SW 1271 (cell line): Measurements from ENCODE around the gene YY1AP1.
A peak's percentile ranks its signal among the peaks of the same experiment; 100 is the strongest.
"Not testable (repeated sequence)": the region's sequence is repeated elsewhere in the genome, so short reads cannot be mapped to it uniquely, and the experiment has no call there.

Source experiments
- DNase-seq, 2 experiments: peaks; one replicate each; lab custom pipeline; 2025; lab: John Stamatoyannopoulos, UW

The YY1AP1 gene

DNA sequence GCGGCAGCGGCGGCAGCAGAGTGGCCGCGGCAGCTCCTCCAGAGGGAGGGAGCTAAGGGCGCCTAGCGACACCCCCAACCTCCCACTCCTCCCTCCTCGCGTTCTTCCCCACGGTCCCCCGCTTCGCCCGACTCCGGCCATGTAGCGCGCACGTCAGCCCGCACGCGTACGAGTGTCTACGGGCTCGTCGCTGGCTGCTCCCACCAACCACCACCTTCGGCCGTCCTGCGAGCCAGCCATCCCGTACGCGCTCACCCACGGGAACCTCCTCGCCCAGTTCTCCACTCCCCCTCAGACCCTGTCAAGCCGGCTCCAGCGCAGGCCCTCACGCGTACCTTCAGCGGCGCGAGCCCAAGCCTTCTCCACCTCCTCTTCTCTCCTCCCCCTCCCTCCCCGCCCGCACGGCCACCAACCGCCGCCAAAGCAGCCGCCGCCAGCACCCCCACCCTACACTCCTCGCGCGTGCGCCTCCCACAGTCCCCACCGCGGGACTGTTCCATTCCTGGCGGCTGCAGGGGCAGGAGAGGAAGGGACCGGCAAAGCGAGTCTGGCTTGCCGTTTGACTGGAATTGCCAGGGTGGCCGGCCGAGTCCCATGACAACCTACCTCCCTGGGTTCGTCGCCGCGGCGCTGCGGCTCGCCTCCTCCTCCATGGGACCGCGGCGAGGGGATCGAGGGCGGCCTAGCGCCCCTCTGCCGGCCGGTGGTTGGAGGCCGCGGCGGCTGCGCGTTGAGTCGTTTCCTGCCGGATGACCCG, at the start of gene YY1AP1:
YY1AP1 (minus strand) TSS at position 451 of the 757 bp plus-strand sequence. CDS start 8,338 bp downstream, outside the sequence.
- peak; percentile 54 to 69 for DNase-seq

DNA sequence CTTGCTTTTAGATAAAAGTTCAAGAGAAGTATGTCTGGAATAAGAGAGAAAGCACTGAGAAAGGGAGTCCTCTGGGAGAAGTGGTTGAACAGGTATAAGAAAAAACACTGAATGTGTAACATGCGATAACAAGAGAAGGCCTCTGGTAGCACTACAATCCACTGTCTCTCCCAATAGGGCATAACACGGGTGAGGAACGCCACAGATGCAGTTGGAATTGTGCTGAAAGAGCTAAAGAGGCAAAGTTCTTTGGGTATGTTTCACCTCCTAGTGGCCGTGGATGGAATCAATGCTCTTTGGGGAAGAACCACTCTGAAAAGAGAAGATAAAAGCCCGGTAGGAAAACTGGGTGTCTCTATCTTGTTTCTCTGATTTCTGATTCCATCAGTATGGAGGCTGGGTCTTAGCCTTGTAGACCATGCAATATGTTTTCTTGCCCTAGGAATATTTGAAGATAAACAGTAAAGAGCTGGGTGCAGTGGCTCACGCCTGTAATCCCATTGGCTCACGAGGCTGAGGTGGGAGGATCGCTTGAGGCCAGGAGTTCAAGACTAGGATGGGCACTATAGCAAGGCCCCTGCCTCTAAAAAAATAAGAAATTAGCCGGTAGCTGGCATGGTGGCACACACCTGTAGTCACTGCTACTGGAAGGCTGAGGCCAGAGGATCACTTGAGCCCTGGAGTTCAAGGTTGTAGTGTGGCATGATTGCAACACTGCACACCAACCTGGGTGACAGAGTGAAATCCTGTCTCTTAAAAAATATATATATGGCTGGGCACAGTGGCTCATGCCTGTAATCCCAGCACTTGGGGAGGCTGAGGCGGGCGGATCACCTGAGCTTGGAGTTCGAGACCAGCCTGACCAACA, 40.7 kb upstream of the YY1AP1 start:
- peak; percentile 21 to 41 for DNase-seq

- no peak for DNase-seq
Observed at GRCh38 chr1:155725142-155725541, 36.6 kb upstream of the YY1AP1 start.

DNA sequence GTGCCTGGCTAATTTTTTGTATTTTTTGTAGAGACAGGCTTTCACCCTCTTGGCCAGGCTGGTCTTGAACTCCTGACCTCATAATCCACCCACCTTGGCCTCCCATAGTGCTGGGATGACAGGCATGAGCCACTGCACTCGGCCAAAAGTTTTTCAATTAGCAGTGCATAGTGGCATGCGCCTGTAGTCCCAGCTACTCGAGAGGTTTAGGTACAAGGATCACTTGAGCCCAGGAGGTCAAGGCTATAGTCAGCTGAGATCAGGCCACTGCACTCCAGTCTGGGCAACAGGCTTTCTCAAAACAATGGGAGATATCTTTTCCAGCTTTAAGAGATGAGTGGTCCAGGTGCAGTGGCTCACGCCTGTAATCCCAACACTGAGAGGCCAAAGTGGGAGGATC, 31.1 kb upstream of the YY1AP1 start:
- DNase-seq = no peak

GRCh38 chr1:155718524-155719115, 30.0 kb upstream of the YY1AP1 start:
- DNase-seq = not testable (repeated sequence)

- no peak for DNase-seq
Observed at GRCh38 chr1:155717041-155717440, 28.5 kb upstream of the YY1AP1 start.

DNA sequence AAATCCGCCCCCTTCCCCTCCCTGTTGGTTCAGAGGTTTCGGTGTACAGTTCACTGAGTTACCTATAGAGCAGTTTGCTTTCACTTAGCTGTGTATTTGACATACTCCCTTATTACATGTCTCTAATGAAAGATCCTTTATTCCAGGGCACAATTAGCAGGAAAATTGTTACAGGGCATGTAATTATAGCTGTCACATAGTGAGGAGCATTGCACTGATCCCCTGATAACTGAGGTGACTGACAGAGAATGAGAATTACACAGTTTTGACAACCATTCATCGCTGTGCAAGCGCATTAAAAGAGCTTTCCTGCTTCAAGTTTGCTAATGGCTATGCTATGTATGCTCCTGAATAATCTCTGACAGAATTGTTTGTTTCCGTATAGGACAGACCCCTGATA, 27.2 kb upstream of the YY1AP1 start:
- no peak for DNase-seq

GRCh38 chr1:155715056-155715455, 26.5 kb upstream of the YY1AP1 start:
- not testable (repeated sequence) for DNase-seq

GRCh38 chr1:155713075-155713474, 24.5 kb upstream of the YY1AP1 start:
- no peak for DNase-seq

DNA sequence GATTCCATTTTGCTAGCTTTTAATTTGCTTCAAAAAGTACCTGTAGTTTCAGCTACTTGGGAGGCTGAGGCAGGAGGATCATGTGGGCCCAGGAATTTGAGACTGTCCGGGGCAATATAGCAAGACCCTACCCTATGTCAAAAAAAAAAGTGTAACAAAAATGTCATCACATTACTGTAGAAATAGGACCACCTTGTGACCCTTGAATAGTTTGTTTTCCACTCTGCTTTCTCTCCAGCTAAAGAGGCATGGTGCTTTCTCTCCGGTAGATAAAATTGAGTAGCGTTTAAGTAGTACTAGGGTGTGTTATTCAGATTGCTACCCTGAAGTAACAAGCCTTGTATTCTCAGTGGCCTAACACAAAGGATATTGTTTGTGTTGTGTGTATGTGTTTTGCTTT, 24.1 kb upstream of the YY1AP1 start:
- not testable (repeated sequence) for DNase-seq

DNA sequence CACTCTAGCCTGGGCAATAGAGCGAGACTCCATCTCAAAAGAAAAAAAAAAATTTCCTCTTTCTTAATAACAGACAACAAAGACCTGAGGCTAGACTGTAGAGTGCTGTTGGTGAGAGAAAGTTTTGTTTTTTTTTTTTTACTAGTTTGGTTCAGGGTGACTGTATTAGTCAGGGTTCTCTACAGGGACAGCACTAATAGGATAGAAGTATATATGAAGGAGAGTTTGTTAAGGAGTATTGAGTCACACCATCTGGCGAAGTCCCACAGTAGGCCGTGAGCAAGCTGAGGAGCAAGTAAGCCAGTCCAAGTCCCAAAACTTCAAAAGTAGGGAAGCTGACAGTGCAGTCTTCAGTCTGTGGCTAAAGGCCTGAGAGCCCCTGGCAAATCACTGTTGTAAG, 22.9 kb upstream of the YY1AP1 start:
- not testable (repeated sequence) for DNase-seq

- DNase-seq = no peak
Observed at GRCh38 chr1:155709391-155709790, 20.8 kb upstream of the YY1AP1 start.

GRCh38 chr1:155706139-155706538, 17.6 kb upstream of the YY1AP1 start:
- DNase-seq = no peak

GRCh38 chr1:155704414-155704813, 15.8 kb upstream of the YY1AP1 start:
- DNase-seq = not testable (repeated sequence)

- DNase-seq = no peak
Observed at GRCh38 chr1:155703216-155703615, 14.6 kb upstream of the YY1AP1 start.

DNA sequence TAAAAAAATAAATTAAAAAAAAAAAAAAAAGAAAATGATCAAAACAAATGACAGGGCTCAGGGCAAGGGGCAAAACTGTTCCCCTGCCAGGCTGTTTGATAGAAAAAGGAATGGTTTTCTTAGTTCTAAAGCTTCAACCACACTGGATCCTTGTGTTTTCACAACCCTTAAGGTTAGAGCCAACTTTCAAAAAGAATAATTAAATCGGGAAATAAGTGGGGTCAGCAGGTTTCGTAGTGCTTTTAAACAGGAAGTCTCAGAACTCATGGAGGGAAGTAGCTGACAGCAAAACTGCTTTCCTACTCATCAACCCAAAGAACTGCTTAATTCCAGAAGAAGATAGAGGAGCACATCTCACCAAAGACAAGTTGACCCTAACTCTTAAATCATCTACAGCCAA, 13.1 kb upstream of the YY1AP1 start:
- DNase-seq = not testable (repeated sequence)

DNA sequence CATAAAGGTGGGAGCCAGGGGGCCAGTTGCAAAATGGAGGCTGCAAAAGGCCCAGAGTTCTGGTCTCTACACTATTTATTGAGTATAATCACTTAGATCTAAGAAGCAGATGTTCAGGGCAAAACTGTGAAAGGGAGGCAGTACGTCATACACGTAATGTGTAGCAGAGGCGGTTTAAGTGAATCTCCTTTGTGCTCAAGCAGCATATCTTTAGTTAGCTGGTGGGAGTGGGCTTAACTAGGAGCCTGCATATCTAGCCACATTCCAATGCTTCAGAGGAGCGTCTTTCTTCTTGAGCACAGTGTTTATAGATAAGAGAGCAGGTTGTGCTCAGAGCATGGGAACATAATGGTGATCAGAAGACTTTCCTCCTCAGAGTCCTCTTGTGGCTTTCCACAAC, 10.5 kb upstream of the YY1AP1 start:
- DNase-seq = not testable (repeated sequence)

DNA sequence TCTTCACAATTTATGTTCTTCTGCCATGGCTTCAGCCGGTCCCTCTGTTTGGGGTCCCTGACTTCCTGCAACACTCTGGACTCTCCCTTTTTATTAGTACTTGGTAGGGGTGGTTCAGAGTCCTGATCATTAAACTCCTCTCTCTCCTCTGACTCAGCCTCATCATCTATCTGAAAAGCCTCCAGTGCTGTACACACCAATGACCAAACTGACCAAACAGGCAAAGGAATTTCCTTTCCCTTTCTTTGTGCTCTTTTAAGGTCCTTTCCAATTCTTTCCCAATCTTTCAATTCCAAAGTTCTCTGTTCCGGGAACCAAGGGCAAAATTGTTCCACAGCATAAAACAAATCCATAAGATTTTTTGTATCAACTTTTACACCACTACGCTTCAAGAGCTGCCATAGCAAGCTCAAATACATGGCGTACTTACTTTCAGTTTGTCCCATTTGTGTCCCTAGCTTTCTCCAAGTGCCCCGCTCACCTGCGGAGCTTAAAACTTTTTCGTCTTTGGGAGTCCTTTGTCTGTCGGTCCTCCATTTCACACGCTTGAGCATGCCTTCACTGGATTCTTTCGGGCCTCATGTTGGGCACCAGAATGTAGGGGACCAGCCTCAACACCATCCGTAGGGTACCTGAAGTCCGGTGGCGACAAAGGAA, 9.9 kb upstream of the YY1AP1 start:
- DNase-seq = no peak

DNA sequence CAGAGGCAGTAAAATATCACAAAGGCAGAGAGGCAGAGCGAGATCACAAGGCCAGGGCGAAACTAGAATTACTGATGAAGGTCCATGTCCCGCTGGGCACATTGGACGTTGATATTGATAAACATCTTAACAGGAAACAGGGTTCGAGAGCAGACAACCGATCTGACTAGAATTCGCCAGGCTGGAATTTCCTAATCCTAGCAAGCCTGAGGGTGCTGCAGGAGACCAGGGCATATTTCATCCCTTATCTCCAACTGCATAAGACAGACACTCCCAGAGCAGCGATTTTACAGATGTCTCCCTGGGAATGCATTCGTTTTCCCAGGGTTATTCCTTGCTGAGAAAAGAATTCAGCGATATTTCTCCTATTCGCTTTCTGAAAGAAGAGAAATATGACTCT, 9.0 kb upstream of the YY1AP1 start:
- DNase-seq = not testable (repeated sequence)

GRCh38 chr1:155697046-155697445, 8.5 kb upstream of the YY1AP1 start:
- no peak for DNase-seq

DNA sequence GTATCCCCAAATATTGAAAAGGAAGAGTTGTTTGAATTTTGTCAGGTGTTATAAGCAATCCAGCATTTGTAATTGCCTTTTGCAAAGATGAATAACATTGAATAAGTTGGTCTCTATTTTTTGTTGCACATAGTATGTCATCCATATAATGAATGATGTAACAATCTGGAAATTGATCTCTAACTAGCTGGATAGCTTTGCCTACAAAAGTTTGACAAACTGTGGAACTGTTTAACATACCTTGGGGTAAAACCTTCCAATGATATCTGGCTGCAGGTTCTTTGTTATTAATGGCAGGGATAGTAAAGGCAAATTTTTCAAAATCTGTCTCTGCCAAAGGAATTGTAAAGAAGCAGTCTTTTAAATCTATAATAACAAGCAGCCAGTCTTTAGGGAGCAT, 8.0 kb upstream of the YY1AP1 start:
- no peak for DNase-seq

DNA sequence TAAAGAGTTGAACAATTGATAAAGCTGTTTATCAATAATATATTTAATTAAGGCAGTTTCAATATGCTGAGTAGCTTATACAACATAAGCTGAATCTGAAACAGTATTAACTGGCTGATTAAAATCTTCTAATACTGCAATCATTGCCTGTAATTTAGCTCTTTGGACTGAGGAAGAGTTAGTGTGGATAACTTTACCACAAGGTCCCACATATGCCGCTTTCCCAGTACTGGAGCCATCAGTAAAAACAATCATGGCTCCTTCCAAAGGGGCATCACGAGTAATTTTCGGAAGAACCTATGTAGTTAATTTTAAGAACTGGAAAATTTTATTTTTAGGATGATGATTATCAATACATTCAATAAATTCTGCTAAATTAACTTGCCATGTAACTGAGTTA, 7.0 kb upstream of the YY1AP1 start:
- no peak for DNase-seq
